ENCODE data around the gene CYP39A1.
"Not testable (repeated sequence)": the region's sequence is repeated elsewhere in the genome, so short reads cannot be mapped to it uniquely, and the experiment has no call there.

CYP39A1 gene

DNA sequence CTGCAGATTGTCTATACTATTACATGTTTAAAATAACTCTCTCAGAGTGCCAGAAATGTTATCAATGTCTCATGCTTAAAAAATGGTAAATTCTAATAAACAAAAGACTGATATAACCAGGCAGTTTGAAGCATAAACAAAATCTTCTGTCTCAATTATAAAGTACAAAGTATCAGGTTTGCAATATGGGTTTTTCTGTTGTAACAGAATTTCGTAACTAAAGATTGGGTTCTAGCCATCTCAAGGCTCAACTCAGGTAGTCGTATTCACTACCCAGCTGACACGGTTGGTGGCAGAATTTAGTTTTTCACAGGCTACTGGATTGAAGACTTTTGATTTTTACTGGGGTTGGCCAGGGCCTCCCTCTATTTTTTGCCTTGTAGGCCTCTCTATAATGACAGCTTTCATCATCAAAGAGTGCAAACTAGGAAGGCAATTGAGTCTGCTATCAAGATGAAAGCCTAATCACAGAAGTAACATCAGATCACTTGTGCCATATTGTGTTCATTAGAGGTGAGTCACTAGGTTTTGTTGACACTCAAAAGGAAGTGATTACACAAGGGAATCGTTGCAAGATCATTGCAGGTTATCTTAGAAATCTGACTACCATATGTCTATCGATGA lies 3.6 kb downstream of the CYP39A1 start:
- no peak for DNase-seq (ENCODE audit: low read depth in 2 of 2)

DNA sequence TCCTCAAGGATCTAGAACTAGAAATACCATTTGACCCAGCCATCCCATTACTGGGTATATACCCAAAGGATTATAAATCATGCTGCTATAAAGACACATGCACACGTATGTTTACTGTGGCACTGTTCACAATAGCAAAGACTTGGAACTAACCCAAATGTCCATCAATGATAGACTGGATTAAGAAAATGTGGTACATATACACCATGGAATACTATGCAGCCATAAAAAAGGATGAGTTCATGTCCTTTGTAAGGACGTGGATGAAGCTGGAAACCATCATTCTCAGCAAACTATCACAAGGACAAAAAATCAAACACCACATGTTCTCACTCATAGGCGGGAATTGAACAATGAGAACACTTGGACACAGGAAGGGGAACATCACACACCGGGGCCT lies 4.5 kb downstream of the CYP39A1 start:
- not testable (repeated sequence) for DNase-seq (ENCODE audit: low read depth in 2 of 2)

DNA sequence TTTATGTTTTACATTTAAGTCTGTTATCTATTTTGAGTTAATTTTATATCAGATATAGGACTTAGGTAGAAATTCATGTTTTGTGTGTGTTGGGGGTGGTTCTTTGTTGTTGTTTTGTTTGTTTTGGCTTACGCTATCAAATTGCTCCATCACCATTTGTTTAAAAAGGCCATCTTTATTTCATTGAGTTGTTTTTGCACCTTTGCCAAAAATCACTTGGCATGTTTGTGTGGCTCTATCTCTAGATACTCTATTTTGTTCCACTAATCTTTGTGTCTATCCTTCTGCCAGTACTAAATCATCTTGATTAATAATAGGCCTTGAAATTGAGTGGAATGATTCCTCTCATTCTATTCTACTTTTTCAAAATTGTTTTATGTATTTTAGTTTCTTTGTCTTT lies 7.4 kb downstream of the CYP39A1 start:
- DNase-seq (ENCODE audit: low read depth in 2 of 2), result no peak

DNA sequence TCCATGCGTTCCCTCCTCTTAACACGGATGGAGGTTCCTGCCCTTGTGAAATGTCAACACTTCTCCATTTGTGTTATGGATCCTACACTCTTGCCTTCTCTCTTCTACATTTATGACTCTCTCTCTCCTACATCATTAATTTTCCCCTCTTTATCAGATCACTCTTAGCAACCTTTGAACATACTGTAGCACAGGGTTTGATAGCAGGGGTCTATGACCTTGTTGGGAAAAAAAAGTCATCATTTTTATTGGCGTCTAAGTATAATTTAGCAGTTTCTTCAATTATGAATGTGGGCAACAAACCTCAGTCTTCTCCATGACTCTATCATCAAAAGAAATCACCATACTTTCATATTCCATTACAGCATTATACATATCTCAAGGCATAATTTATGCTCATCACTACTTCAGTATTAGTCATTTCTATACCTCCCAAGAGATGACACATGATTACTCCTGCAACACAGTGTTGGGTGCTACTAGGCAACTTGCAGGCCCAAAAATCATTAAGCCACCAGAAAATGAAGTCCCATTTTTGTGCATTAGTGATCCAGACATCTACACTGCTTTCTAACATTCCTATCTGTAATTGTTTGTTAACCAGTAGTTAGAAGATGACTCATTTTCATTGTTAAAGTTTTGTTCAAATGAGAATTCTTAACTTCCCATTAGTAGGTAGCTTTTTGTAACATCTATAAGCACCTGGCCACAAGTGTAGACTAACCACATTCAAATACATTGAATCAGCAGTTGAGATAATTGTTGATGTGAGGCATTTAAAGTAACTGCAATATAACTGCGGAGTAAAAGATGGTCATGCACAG lies 9.5 kb downstream of the CYP39A1 start:
- no peak for DNase-seq (ENCODE audit: low read depth in 2 of 2)

DNA sequence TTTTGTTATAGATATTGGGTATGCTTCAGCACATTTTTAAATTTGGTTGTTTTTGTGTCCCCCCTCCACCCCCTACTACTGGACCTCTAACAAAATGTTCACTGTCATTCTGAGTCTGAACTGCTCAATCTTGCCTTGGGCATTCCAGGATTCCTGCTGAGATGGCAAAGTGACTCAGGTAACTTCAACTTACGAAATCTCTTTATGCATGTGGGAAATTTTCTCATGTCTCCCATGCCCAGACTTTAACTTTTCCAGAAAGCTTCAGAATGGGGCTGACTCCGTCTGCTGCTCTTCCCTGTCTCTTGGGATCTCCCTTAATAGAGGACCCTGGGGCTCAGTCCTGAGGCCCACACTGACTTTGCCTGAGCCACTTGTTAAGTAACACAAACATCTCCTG lies 14.0 kb downstream of the CYP39A1 start:
- DNase-seq (ENCODE audit: low read depth in 2 of 2), result no peak

- DNase-seq (ENCODE audit: low read depth in 2 of 2), result no peak
Measured at GRCh38 chr6:46637933-46638332, 14.7 kb downstream of the CYP39A1 start.

- DNase-seq (ENCODE audit: low read depth in 2 of 2), result no peak
Measured at GRCh38 chr6:46637145-46637544, 15.5 kb downstream of the CYP39A1 start.

DNA sequence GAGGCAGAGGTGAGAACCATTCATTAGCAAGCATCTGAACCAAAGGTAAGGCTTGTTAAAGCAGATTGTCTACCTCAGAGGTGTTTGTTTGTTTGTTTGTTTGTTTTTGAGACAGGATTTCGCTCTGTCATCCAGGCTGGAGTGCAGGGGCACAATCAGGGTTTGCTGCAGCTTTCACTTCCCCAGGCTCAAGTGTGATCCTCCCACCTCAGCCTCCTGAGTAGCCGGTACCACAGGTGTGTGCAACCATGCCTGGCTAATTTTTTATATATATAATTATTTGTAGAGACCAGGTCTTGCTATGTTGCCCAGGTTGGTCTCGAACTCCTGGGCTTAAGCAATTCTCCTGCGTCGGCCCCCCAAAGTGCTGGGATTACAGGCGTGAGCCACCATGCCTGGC lies 17.2 kb downstream of the CYP39A1 start:
- no peak for DNase-seq (ENCODE audit: low read depth in 2 of 2)

DNA sequence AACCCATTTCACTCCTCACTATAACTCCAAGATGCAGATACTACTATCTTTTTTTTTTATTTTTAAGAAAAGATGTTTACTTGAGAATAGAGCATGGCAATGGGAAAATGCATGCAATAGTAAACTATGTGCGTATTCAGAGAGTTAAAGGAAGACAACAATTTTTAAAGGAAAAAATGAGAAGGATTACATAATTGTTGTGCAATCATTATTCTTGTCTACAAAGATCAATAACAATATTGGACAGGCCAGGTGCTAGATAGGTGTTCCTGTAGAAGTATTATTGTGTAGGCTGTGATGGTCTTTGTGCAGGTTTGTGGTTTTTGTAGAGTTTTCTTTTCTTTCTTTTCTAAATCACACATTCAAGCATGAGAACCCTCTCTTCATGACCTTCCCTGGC lies 20.6 kb downstream of the CYP39A1 start:
- DNase-seq (ENCODE audit: low read depth in 2 of 2), result no peak

- DNase-seq (ENCODE audit: low read depth in 2 of 2), result no peak
Measured at GRCh38 chr6:46629691-46630090, 22.9 kb downstream of the CYP39A1 start.

GRCh38 chr6:46628976-46629375 lies 23.6 kb downstream of the CYP39A1 start:
- DNase-seq (ENCODE audit: low read depth in 2 of 2), result no peak

DNA sequence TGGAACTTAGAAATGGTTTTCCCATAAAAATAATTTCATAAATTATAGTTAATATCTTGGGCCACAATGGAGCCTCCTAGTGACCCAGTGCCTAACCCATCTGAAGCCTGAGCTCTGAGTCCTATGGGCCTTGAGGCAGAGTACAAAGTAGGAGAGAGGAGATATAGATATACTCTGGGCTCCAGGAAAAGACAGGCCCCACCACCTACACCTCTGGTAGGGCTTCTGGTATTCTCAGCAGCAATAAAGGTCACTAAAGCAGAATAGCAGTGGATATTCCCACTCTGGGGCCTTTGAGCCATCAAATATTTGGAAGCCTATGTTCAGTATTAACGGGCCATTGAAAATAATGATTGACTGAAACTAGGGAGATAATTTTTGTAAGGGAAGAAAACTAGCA lies 24.1 kb downstream of the CYP39A1 start:
- DNase-seq (ENCODE audit: low read depth in 2 of 2), result no peak

DNA sequence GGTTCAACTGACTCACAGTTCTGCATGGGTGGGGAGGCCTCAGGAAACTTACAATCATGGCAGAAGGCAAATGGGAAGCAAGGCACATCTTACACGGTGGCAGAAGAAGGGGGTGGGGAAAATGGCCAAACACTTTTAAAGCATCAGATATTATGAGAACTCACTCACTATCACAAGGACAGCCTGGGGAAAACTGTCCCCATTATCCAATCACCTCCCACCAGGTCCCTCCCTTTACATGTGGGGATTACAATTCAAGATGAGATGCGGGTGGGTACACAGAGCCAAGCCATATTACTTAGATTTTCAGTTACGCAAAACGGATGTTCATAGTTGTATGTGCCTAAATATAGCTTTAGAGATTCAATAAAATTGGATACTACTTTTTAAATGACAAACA lies 25.6 kb downstream of the CYP39A1 start:
- no peak for DNase-seq (ENCODE audit: low read depth in 2 of 2)

DNA sequence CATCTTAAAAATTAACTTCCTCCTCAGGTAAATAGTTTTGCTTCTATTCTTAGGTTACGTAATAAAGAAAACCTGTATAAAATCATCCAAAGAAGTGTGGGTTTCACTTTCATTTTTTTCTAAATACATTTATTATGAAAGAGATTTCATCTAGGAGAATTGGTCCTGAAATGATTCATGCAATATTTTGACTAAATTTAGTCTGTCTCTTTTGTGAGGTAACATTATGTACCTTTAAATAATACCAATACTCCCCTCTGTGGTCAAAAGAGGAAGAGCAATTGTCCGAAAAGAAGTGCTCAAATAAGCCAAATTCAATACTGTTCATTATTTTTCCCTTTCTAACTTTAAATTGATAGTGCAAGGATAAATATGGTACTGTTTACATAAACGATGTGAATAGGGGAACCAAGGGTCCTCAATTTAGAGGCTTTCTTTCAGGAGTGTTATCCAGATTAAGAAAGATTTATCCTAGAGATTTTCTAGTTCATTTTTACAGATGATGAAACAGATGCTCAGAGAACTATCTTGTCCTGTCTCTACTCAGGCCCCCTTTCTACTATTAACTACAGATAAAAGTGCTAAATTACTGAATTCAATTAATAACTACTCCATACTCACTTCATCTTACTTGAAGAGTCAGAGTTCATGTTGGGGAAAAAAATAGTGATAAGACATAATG lies 26.2 kb downstream of the CYP39A1 start:
- no peak for DNase-seq (ENCODE audit: low read depth in 2 of 2)

DNA sequence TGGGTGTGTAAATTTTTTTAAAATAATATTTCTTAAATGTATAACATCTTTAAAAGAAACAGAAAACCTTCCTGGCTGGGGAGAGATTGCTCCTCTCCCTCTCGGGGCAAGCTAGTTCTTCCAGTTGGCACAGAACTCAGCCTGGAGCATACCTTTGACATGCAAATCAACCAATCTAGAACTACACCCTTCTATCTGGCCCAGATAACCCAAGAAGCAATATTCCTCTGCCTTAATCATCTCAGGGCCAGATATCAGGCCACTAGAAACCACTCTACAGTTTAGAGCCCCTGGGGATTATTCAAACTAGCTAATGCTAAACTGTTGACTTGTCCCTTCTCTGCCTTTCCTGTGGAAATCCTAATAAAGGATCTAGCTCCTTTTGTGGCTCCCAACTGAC lies 33.9 kb downstream of the CYP39A1 start:
- no peak for DNase-seq (ENCODE audit: low read depth in 2 of 2)

DNA sequence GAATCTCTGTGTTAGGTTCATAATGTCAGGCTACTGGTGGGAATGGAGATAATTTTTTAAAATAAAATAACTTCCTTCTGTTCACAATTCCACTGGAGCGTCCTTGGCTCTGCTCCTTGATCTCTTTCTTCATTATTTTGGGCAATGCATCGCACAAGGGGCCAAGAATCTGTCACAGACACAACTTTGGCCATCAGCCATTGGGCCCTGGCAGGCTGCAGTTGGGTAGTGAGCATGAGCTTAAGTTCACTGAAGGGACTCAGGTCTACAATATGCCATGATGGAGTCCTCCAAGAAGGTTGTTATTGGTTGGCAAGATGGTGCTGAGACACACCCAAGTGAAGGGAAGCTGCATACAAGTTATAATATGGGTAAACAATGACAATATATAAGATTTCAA lies 40.0 kb downstream of the CYP39A1 start:
- DNase-seq (ENCODE audit: low read depth in 2 of 2), result no peak

GRCh38 chr6:46610862-46611553 lies 41.6 kb downstream of the CYP39A1 start:
- no peak for DNase-seq (ENCODE audit: low read depth in 2 of 2)

GRCh38 chr6:46606338-46606737 lies 46.3 kb downstream of the CYP39A1 start:
- no peak for DNase-seq (ENCODE audit: low read depth in 2 of 2)

- DNase-seq (ENCODE audit: low read depth in 2 of 2), result no peak
Measured at GRCh38 chr6:46605091-46605797, 47.4 kb downstream of the CYP39A1 start.

DNA sequence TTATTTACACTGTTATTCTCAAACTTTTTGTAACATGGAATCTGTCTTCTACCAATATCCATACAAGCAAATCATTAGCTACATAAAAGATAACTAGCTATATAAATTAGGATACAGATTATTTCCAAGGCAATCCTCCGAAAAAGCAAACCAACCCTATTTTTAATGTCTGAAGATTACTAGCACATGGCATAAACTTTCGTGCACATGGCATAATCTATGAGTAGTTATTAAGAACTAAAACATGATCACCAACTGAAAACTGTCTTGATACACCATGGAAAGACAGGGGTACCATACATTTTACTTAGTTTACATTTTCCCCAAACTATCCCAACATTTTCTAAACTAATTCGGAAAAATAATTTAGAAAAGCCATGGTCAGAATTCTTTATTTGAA lies 54.4 kb downstream of the CYP39A1 start:
- DNase-seq (ENCODE audit: low read depth in 2 of 2), result no peak

GRCh38 chr6:46592740-46593139 lies 59.9 kb downstream of the CYP39A1 start:
- no peak for DNase-seq (ENCODE audit: low read depth in 2 of 2)

GRCh38 chr6:46592046-46592445 lies 60.6 kb downstream of the CYP39A1 start:
- no peak for DNase-seq (ENCODE audit: low read depth in 2 of 2)
